ENCODE data around the gene BRPF1. TPM values are rescaled to one million over a fixed set of nuclear protein-coding genes. Genes with fewer than 3 reads are reported as not detected.

BRPF1 gene
- total RNA-seq, 1 donor: 40.9 TPM

DNA sequence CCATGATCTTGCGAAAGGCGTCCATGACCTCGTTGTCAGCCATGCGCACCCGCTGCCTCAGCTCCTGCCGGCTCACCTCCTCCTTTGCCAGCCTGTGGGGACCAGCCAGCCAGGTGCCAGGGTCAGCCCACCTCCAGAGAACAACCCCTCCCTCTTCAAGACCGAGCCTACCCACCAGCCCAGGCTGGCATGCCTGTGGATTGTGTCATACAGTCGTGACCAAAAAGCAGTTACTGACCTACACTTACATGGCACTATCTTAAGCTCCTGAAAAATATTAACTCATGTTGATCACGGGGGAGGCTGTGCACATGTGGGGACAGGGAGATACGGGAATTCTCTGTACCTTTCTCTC, 48.9 kb downstream of the BRPF1 start:
- Histone ChIP-seq H3K4me3 (ENCODE audit: low read length) (no peak overlapping the region), H3K27me3 (ENCODE audit: insufficient read depth, low read length) (no peaks in the 10 kb centered on the region), H3K9me3 (ENCODE audit: low read depth, low read length) (no peaks in the 10 kb centered on the region), H3K4me1 (ENCODE audit: insufficient read depth, low read length) (peaks cover 61% of the 10 kb centered on the region)

- Histone ChIP-seq H3K4me1 (ENCODE audit: insufficient read depth, low read length) (peaks cover 61% of the 10 kb centered on the region), H3K9me3 (ENCODE audit: low read depth, low read length) (no peaks in the 10 kb centered on the region), H3K4me3 (ENCODE audit: low read length) (no peak overlapping the region)
Measured at GRCh38 chr3:9780910-9781309, 49.4 kb downstream of the BRPF1 start.

GRCh38 chr3:9781551-9781950, 50.0 kb downstream of the BRPF1 start:
- Histone ChIP-seq H3K27me3 (ENCODE audit: insufficient read depth, low read length) (no peaks in the 10 kb centered on the region), H3K9me3 (ENCODE audit: low read depth, low read length) (no peaks in the 10 kb centered on the region), H3K4me1 (ENCODE audit: insufficient read depth, low read length) (peaks cover 61% of the 10 kb centered on the region), H3K4me3 (ENCODE audit: low read length) (no peak overlapping the region)

More at GRCh38 chr3:9780910-9781309, 49.4 kb downstream of the BRPF1 start:
- H3K27me3 ChIP-seq (ENCODE audit: insufficient read depth, low read length): no peaks in the 10 kb centered on the region

- Histone ChIP-seq H3K27me3 (ENCODE audit: insufficient read depth, low read length) (no peaks in the 10 kb centered on the region), H3K9me3 (ENCODE audit: low read depth, low read length) (no peaks in the 10 kb centered on the region), H3K4me1 (ENCODE audit: insufficient read depth, low read length) (peaks cover 58% of the 10 kb centered on the region), H3K4me3 (ENCODE audit: low read length) (no peak overlapping the region)
Measured at GRCh38 chr3:9781978-9782603, 50.6 kb downstream of the BRPF1 start.

GRCh38 chr3:9782770-9783169, 51.2 kb downstream of the BRPF1 start:
- Histone ChIP-seq H3K27me3 (ENCODE audit: insufficient read depth, low read length) (no peaks in the 10 kb centered on the region), H3K4me3 (ENCODE audit: low read length) (no peak overlapping the region), H3K9me3 (ENCODE audit: low read depth, low read length) (no peaks in the 10 kb centered on the region), H3K4me1 (ENCODE audit: insufficient read depth, low read length) (peaks cover 53% of the 10 kb centered on the region)

- Histone ChIP-seq H3K27me3 (ENCODE audit: insufficient read depth, low read length) (no peaks in the 10 kb centered on the region), H3K4me1 (ENCODE audit: insufficient read depth, low read length) (peaks cover 43% of the 10 kb centered on the region), H3K9me3 (ENCODE audit: low read depth, low read length) (no peaks in the 10 kb centered on the region), H3K4me3 (ENCODE audit: low read length) (no peak overlapping the region)
Measured at GRCh38 chr3:9783954-9784353, 52.4 kb downstream of the BRPF1 start.

GRCh38 chr3:9784965-9785364, 53.4 kb downstream of the BRPF1 start:
- H3K4me1 ChIP-seq (ENCODE audit: insufficient read depth, low read length): peaks cover 33% of the 10 kb centered on the region
- H3K4me3 ChIP-seq (ENCODE audit: low read length): no peak overlapping the region
- H3K27me3 ChIP-seq (ENCODE audit: insufficient read depth, low read length): no peaks in the 10 kb centered on the region
- no peaks in the 10 kb centered on the region for H3K9me3 ChIP-seq (ENCODE audit: low read depth, low read length)

GRCh38 chr3:9785602-9786001, 54.1 kb downstream of the BRPF1 start:
- Histone ChIP-seq H3K9me3 (ENCODE audit: low read depth, low read length) (no peaks in the 10 kb centered on the region), H3K4me3 (ENCODE audit: low read length) (no peak overlapping the region), H3K27me3 (ENCODE audit: insufficient read depth, low read length) (no peaks in the 10 kb centered on the region), H3K4me1 (ENCODE audit: insufficient read depth, low read length) (peaks cover 28% of the 10 kb centered on the region)

DNA sequence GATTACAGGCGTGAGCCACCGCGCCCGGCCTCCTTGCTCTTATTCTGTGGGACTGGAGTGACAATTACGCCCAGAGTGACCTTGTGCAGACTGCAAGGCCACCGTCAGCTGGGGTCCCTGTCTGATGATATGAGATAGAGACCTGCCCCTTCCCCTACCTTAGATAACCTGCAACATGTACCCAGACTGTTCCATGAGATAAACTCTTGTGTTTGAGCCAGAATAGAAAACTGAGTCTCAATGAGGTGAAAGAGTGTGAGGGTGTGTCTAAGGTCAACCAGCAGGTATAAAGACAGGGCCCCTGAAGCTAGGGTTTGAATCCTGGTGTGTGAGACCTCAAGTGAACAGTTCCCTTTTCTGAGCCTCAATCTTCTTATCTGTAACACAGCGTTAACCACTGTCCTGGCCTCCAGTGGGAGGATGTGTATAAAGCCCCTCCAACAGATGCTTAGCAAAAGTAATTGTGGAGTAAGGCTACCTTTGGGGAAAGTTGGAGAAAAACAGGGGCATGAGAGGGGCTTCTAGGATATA, 54.7 kb downstream of the BRPF1 start:
- Histone ChIP-seq H3K4me1 (ENCODE audit: insufficient read depth, low read length) (peaks cover 28% of the 10 kb centered on the region), H3K4me3 (ENCODE audit: low read length) (no peak overlapping the region), H3K9me3 (ENCODE audit: low read depth, low read length) (no peaks in the 10 kb centered on the region), H3K27me3 (ENCODE audit: insufficient read depth, low read length) (no peaks in the 10 kb centered on the region)

- no peak overlapping the region for H3K4me3 ChIP-seq (ENCODE audit: low read length)
- no peaks in the 10 kb centered on the region for H3K9me3 ChIP-seq (ENCODE audit: low read depth, low read length)
- peaks cover 27% of the 10 kb centered on the region for H3K4me1 ChIP-seq (ENCODE audit: insufficient read depth, low read length)
- no peaks in the 10 kb centered on the region for H3K27me3 ChIP-seq (ENCODE audit: insufficient read depth, low read length)
Measured at GRCh38 chr3:9786825-9787669, 55.5 kb downstream of the BRPF1 start.

GRCh38 chr3:9787714-9788113, 56.2 kb downstream of the BRPF1 start:
- no peaks in the 10 kb centered on the region for H3K27me3 ChIP-seq (ENCODE audit: insufficient read depth, low read length)
- no peaks in the 10 kb centered on the region for H3K9me3 ChIP-seq (ENCODE audit: low read depth, low read length)
- no peak overlapping the region for H3K4me3 ChIP-seq (ENCODE audit: low read length)
- peaks cover 20% of the 10 kb centered on the region for H3K4me1 ChIP-seq (ENCODE audit: insufficient read depth, low read length)

GRCh38 chr3:9791127-9791526, 59.6 kb downstream of the BRPF1 start:
- Histone ChIP-seq H3K27me3 (ENCODE audit: insufficient read depth, low read length) (no peaks in the 10 kb centered on the region), H3K9me3 (ENCODE audit: low read depth, low read length) (no peaks in the 10 kb centered on the region), H3K4me3 (ENCODE audit: low read length) (no peak overlapping the region), H3K4me1 (ENCODE audit: insufficient read depth, low read length) (peaks cover 47% of the 10 kb centered on the region)

DNA sequence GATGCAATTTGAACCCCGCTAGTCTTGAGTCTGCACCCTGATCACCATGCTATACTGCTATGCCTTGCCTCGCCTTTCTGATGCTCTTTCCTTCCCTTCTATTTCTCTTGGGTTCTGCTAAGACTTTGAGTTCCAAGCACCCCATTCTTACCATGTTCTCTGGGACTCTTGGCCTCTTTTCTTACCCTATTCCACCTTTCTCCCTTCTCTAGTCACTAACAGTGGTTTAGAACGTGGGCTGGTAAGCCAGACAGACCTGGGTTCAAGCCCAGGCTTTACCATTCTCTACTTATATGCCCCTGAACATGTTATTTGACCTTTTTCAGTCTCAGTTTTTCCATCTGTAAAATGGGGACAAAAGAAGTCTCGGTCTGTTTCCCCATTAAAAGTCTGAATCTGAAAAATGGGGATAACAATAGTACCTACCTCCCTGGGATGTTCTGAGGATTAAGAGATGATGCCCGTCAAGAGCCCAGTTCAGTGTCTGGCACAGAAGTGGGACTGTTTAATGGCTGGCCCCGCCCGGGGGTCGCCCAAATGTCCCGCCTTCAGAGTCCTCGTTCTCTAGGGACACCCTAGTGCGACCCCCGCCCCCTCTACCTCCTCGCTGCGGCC, 60.4 kb downstream of the BRPF1 start:
- Histone ChIP-seq H3K9me3 (ENCODE audit: low read depth, low read length) (no peaks in the 10 kb centered on the region), H3K27me3 (ENCODE audit: insufficient read depth, low read length) (no peaks in the 10 kb centered on the region), H3K4me3 (ENCODE audit: low read length) (peak overlapping the region; percentile 98), H3K4me1 (ENCODE audit: insufficient read depth, low read length) (peaks cover 52% of the 10 kb centered on the region)

DNA sequence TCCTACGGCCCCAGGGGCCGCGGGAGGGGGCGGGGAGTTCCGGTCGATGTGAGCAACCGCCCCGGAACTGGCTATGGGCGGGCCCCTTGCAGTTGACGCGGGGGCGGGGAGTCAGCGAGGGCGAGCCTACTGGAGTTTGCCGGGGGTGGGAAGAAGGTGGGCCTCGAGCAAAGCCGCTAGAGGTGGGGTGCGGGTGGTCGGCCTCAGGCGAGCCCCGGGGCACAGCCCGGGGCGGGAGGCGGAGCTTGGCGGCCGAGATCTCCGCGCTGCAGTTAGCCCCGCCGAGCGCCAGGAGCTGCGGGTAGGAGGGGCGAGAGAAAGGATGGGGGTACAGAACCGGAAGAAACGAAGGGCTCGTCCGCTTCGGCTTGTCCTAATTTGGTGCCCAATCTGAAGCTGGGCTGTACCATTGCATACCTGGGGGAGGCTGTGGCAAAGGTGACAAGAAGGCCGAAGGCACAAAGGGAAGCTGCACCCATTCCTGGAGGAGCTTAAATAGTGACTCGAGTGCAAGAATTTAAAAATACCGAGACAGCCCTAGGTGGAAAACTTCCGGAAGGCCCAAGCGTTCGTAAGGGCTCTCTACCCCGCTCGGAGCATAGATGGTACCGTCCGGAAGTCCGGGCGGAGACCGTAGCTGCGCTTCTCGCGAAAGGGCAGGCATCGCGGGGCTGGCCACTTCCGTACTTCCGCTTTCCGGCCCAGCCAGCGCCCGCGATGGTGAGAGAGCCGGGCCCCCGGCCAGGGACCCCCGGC, 61.0 kb downstream of the BRPF1 start, which contains the start of the genes ARPC4 and TADA3:
Gene ARPC4 (plus strand): TSS at position 678 of the 756 bp plus-strand sequence. CDS start 40 bp downstream, at position 718.
Gene TADA3 (minus strand): TSS at position 69 of the 756 bp plus-strand sequence. CDS start 1,007 bp downstream, outside the sequence.
- H3K27me3 ChIP-seq (ENCODE audit: insufficient read depth, low read length): no peaks in the 10 kb centered on the region
- H3K9me3 ChIP-seq (ENCODE audit: low read depth, low read length): no peaks in the 10 kb centered on the region
- peak within 1 kb of the TSS; percentile 98 for H3K4me3 ChIP-seq (ENCODE audit: low read length)
- peaks cover 56% of the 10 kb centered on the region for H3K4me1 ChIP-seq (ENCODE audit: insufficient read depth, low read length)
